Mesothelial cell of epicardium (in vitro differentiated cells): ENCODE results near the gene RASSF1. TPM values are rescaled to one million over a fixed set of nuclear protein-coding genes. Genes with fewer than 3 reads are reported as not detected.

Experiments
- DNase-seq, 2 experiments: peaks; one replicate each; pipeline ENCODE4 v3.0.0; 2021; ENCODE audit warnings: low spot score in 2 of 2; ENCODE audit not compliant: unreplicated experiment in 2 of 2
- H3K27ac Mint-ChIP-seq: 2 replicates; pipeline ENCODE4 v1.8.0; 2021; ENCODE audit warnings: mixed read lengths
- H3K27me3 Mint-ChIP-seq: 2 replicates; pipeline ENCODE4 v1.8.0; 2021; ENCODE audit warnings: low read depth, mixed read lengths
- H3K36me3 Mint-ChIP-seq: 2 replicates; pipeline ENCODE4 v1.8.0; 2021; ENCODE audit warnings: mixed read lengths
- H3K4me1 Mint-ChIP-seq: 2 replicates; pipeline ENCODE4 v1.8.0; 2021; ENCODE audit warnings: mixed read lengths
- H3K4me3 Mint-ChIP-seq: 2 replicates; pipeline ENCODE4 v1.8.0; 2021; ENCODE audit warnings: mild to moderate bottlenecking, moderate library complexity, mixed read lengths
- H3K9me3 Mint-ChIP-seq: 2 replicates; pipeline ENCODE4 v1.8.0; 2021; ENCODE audit warnings: mixed read lengths
- CTCF ChIP-seq: fragments of 200-600 bp; sonication (generic); IDR thresholded peaks from one replicate; pipeline ENCODE4 v1.5.0; 2021; ENCODE audit warnings: antibody characterized with exemption; ENCODE audit not compliant: unreplicated experiment
- total RNA-seq: library from RNA; stranded (reverse); gene quantifications from 3 replicates; pipeline ENCODE4 v1.2.1, GENCODE V29; 2021

RASSF1 gene
- total RNA-seq, 1 donor from 2014 or later, result 15.4 TPM

DNA sequence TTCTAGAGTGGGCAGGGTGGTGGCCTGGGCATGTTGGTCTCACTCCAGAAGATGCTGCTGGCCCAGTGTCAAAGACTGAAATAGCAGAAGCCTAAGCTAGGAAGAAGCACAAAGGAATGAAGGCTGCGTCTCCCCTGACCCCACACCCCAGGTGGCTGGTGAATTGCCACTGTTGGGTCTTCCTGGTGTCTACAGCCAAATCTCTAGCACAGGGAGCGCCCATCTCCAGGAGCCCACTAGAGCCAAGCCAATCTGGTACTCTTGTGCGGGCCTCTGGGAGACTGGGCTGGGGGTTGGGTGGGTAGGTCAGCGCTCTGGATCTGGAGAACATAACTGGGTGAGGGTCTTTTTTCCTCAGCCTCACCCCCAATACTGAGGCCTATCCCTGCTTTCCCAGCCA is 13.5 kb downstream of the RASSF1 start:
- H3K4me3 Mint-ChIP-seq, result peak overlapping the region; percentile 90
- no peaks in the 10 kb centered on the region for H3K9me3 Mint-ChIP-seq
- DNase-seq, result no peak
- H3K4me1 Mint-ChIP-seq, result peaks cover 28% of the 10 kb centered on the region
- no peaks in the 10 kb centered on the region for H3K27me3 Mint-ChIP-seq
- TF ChIP-seq CTCF, result no peak
- H3K27ac Mint-ChIP-seq, result no peak overlapping the region
- H3K36me3 Mint-ChIP-seq, result peaks cover 5% of the 10 kb centered on the region

DNA sequence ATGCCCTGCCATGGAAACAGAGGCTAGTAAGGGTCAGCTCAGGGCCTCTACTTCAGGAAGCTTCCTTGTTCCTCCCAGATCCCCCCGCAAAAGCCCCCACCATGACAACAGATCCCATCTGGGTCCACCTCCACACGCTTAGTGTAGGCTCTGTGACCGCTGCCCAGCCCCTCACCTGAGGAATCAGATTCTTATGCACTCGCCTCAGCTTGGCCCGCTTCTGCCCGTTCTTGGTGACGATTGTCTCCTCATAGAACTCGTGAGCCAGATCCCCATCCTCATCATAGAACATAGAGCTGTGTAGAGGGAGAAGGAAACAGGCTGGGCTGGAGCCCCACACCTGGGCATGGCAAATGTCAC is 14.5 kb downstream of the RASSF1 start:
- TF ChIP-seq CTCF, result no peak
- Mint-ChIP-seq H3K4me3 (peak overlapping the region; percentile 90), H3K27me3 (no peaks in the 10 kb centered on the region), H3K36me3 (peaks cover 5% of the 10 kb centered on the region), H3K9me3 (no peaks in the 10 kb centered on the region), H3K4me1 (peaks cover 28% of the 10 kb centered on the region), H3K27ac (no peak overlapping the region)
- DNase-seq, result no peak

GRCh38 chr3:50325497-50326181 is 15.0 kb downstream of the RASSF1 start:
- Mint-ChIP-seq H3K4me3 (no peak overlapping the region), H3K36me3 (peaks cover 4% of the 10 kb centered on the region), H3K27me3 (no peaks in the 10 kb centered on the region), H3K4me1 (peaks cover 28% of the 10 kb centered on the region), H3K27ac (no peak overlapping the region), H3K9me3 (no peaks in the 10 kb centered on the region)
- no peak for DNase-seq
- TF ChIP-seq CTCF, result no peak

DNA sequence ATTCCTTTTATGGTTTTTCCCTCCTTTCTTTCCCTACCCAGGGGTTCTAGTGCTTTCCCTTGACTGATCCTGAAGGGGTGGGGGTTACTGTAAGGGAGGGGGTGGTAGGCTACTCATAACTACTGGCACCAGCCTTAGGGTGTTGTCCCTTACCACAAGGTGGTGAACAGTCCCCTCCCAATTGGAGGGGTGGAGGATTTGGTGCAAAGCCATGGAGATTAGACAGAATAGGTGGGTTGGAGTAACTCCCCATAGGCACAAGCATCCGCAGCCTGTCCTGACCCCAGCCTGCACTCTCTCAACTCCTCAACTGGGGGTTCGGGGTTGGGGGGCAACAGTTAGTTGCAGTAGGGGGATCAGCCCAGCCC is 15.5 kb downstream of the RASSF1 start:
- no peaks in the 10 kb centered on the region for H3K36me3 Mint-ChIP-seq
- no peak overlapping the region for H3K4me3 Mint-ChIP-seq
- H3K9me3 Mint-ChIP-seq, result no peaks in the 10 kb centered on the region
- H3K27ac Mint-ChIP-seq, result no peak overlapping the region
- no peak for DNase-seq
- no peaks in the 10 kb centered on the region for H3K27me3 Mint-ChIP-seq
- no peak for TF ChIP-seq CTCF
- peaks cover 33% of the 10 kb centered on the region for H3K4me1 Mint-ChIP-seq

DNA sequence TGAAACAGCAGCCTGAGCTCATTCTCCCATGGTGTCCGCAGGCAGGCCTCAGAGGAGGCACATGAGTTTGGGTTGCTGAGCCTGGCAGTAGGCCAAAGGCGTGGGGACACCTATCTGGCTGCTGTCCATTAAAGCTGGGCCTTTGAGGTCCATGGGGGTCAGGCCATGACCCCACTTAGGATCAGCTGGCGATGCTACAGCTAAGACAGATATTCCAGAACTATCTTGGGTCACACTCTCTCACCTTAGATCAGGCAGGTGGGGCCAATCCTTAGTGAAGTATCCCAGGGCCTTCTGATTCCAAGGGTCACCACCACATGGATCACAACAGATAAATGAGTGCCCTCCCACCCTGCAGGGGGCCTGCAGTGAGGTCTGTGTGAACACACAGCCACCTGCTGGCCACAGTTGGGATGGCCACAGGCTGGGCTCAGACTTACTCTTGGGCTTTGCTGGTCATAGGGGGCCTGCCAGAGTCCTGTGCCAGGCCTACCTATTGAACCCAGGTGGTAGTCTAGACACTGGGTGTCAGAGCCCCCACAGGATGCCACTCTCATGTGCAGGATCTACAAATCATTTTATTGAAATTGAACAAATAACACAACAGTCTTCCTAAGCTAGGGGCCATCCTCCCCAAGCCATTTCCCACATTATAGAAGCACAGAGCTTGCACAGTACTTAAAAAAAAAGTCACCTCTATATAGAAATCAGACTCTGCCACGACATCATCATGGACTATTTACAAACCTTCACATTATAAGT is 16.1 kb downstream of the RASSF1 start:
- peak in 1 of 2 experiments; percentile 76 for DNase-seq
- Mint-ChIP-seq H3K36me3 (no peaks in the 10 kb centered on the region), H3K27ac (peak overlapping the region; percentile 40), H3K27me3 (no peaks in the 10 kb centered on the region), H3K4me1 (peaks cover 38% of the 10 kb centered on the region), H3K9me3 (no peaks in the 10 kb centered on the region), H3K4me3 (peak overlapping the region; percentile 14)
- peak; percentile 83 for TF ChIP-seq CTCF
